K562 treated with DMSO at 1 percent for 48 hours (cell line): ENCODE results near the gene UBL7. TPM values are rescaled to one million over a fixed set of nuclear protein-coding genes. Genes with fewer than 3 reads are reported as not detected.

Experiments
- total RNA-seq: library from RNA; unstranded; fragments of 300-600 nt; gene quantifications from 2 replicates; pipeline ENCODE4 v1.2.3, GENCODE V29; 2022; ENCODE audit warnings: low replicate concordance; ENCODE audit errors: extremely low read depth

The UBL7 gene, protein sequence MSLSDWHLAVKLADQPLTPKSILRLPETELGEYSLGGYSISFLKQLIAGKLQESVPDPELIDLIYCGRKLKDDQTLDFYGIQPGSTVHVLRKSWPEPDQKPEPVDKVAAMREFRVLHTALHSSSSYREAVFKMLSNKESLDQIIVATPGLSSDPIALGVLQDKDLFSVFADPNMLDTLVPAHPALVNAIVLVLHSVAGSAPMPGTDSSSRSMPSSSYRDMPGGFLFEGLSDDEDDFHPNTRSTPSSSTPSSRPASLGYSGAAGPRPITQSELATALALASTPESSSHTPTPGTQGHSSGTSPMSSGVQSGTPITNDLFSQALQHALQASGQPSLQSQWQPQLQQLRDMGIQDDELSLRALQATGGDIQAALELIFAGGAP
- total RNA-seq = not detected in 2 replicates

DNA sequence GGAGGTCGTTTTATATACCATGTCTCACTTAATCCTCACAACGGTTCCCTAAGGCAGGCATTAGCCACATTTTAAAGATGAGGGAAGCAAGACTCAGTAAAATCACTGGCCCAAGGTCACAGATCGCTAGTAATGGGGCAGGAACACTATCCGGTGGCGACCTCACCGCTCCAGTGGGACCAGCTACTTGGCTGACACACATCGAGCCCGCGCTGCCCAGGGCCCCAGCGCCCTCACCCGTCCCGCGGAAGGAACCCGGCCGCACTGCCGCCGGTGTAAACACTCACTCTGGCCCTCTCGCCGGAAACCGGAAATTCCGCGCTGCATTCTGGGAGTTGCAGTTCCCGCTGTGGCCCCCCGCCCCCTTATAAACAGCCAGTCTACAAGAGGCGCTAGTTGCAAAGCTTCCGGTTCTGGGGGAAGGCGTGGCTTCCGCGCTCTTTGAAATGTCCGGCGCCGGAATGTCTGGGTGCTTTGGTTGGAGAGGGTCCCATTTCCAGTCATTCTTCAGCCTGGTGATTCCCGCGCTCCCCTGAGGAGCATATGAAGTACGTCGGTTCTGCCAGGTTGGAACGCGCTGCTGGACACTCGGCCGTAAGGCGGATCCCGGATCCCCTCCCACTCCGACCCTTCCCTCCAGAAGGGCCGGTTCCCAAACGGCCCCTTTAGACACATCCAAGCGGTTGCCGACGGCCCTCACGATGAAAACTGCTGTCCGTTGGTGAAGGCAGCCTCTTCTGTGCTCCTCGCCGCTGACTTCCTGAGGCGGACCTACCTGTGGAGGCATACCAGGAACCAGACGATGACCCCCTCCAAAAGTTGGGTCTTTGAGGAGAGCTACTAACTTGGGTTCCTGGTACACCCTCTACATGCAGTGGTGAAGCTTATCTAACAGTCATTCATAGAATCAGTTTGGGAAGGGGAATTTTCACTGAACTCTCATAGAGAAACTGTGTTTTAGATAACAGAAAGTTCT, at the start of gene UBL7:
TSS of gene UBL7 (minus strand) at position 290 of the 976 bp plus-strand sequence. CDS start 2,293 bp downstream, outside the sequence.

DNA sequence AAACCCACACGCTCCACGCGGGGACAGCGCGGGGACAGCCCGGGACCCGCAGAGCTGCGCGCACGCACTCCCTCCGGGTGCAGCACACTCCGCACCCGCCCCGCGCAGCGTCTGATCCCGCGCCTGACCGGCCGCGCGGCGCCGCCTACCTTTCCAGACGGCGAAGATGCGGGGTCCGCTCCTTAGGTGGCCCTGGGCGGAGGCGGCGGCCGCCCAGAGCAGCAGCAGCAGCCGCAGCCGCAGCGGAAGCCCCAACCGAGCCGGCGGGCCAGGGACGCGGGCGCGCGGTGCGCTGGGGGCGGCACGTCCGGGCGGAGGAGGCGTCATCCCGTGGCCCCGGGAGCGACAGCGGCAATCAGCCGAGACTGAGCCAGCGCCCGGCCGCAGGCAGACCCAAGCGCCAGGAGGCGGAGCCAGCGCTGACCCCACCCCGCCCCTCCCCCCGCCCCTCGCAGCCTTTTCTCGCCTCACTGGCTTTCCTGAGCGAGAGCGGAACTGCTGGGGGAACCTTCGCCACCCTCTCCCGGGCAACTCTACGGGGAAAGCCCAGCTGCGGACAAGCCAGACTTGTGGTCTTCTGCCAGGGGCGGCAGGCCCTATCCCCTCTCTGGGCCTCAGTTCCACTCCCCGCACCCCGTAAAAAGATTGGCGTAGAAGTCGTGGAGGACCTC, 27.2 kb downstream of the UBL7 start, which contains the start of gene SEMA7A:
TSS of gene SEMA7A (minus strand) at position 367 of the 671 bp plus-strand sequence. CDS start at position 327, 40 bp downstream.

Other genes starting within 250 kb of the UBL7 start
- gene CCDC33, start 224.8 kb downstream of the UBL7 start, total RNA-seq = not detected in 2 replicates
- not detected in 2 replicates for gene CYP11A1, start 93.5 kb downstream of the UBL7 start, total RNA-seq
- gene SEMA7A, start 27.2 kb downstream of the UBL7 start, total RNA-seq = not detected in 2 replicates
- not detected in 2 replicates for gene ARID3B, start 80.1 kb upstream of the UBL7 start, total RNA-seq
- gene CLK3, start 154.7 kb upstream of the UBL7 start, total RNA-seq = not detected in 2 replicates
- not detected in 2 replicates for gene EDC3, start 234.9 kb upstream of the UBL7 start, total RNA-seq